ENCODE results near the gene COBLL1.
"Not testable (repeated sequence)": the region's sequence is repeated elsewhere in the genome, so short reads cannot be mapped to it uniquely, and the experiment has no call there.

COBLL1 gene

DNA sequence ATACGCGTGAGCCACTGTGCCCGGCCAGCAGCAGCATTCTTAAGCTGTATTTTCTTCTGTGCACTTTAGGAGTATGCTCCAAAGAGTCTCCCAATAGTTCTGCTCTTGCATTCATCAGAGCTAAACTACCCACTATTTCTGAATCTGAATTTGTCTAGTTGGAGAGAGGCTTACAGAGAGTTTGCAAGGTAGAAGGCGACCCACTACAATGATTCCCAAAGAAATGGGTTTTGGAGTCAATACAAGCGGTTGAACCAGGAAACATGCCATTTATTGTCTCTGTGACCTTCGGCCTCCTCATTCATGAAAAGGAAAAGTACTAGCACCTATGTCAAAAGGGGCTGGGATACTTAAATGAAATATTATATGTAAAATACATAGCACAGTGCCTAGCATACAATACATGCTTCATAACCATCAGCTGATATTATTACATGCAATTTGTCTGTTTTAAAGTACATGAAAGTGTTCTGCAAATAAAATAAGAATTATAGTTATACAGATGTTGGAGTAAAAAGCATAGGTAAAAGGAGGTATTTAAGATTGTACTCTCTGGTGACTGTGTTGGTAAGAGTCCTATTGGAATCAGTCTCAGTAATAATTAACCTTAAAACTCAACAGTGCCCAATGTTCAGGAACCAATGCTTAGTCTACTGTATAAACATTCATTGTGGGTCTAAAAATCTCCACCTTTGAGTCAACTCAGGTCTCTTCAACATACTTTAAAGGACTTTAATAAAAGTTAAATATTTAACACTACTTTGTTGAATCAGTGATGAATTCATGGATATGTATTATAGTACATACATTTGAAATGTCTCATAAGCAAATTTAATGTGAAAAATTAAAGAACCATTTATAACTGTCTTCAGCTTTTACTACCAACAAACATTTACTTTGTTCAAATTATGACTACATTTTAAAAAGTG lies 130.5 kb downstream of the COBLL1 start:
- no peak for DNase-seq

DNA sequence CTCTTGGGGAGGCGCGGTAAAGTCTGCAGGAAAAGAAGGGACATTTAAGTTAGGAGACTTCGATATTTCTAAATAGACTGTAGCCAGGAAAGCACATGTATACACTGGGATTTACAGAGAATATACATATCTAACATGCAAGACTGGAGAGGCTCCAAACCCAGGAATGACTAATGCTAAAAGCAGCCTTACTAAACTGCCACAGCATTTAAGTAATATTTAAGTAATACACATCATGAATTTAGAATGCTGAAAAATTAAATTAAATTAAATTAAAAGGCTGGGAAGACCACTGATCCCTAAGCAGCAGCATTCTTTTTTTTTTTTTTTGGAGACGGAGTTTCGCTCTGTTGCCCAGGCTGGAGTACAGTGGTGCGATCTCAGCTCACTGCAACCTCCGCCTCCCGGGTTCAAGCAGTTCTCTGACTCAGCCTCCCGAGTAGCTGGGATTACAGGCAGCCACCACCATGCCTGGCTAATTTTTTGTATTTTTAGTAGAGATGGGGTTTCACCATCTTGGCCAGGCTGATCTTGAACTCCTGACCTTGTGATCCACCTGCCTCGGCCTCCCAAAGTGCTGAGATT lies 131.3 kb downstream of the COBLL1 start:
- not testable (repeated sequence) for DNase-seq

DNA sequence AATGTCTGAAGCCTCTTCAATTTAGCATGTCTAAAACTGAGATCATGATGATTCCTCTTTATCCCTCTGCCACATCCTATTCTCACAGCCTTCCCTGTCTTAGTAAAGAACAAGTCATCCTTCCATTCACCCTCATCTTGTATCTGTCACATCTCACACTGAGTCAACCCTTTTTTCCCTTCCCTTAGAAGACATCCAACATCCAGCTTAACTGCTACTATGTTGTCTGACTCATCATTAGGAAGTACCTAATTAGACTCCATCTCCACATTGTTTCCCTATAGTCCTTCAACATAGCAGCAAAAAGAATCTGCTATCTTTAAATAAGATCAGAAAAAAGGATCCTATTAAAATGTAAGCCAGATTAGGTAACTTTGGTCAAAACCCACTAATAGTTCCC lies 135.1 kb downstream of the COBLL1 start:
- DNase-seq: no peak

DNA sequence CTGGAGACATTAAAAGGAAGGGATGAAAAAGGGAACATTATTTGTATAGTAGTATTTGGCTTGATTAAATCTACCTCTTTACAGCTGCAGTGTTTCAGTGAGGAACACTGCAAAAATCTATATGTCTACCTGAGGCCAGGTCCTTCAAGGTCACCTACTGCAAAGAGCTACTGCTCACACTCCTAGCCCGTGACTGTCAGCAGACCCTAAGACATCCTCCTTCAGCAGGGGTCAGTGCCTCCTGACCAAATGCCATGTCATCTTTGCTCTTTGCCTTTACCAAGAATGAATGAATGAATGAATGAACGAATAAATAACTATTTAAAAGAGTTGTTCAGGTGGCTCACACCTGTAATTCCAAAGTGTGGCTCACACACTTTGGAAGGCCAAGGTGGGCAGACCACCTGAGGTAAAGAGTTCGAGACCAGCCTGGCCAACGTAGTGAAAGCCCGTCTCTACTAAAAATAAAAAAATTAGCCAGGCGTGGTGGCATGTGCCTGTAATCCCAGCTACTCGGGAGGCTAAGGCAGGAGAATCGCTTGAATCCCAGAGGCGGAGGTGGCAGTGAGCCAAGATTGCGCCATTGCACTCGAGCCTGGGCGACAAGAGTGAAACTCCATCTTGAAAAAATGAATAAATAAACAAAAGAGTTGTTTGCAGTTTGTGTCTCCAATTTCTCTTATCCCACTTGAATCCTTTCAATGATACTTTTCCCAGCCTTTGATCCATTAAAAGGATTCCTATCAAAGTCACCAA lies 136.0 kb downstream of the COBLL1 start:
- DNase-seq: no peak

DNA sequence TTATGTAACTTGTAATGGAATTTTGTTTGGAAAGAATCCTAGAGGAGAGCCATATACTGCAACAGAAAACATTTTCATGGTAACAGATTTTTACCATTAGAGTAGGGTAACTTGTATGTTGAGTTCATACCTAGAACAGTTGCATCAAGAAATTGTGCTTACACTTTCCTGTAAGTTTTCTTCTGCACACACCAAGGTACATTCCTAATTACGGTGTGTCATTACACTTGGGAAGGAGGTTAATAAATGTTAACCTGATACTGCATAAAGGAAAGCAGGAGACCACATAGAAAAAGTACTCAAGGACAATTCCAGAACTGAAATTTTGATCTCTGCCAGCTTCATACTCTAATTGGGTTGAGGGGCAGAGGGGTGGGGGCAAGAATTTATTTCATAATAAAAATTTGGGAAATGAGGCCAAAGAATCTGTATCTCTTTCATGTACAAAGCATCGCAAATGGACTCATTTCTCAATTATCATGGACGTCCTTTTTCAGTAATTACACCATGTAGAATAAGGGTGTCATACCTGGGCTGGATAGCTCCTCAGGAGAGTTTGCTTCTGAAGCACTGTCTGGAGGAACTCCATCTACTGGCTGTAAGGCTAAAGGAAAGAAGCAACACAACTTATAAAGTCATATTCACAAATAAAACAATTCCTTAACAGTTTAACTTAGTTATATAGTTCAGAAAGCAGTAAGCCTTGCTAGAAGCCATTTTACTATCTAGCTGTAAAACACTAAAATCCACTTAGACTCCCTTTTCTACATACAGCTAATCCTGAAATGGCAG lies 137.5 kb downstream of the COBLL1 start:
- no peak for DNase-seq

DNA sequence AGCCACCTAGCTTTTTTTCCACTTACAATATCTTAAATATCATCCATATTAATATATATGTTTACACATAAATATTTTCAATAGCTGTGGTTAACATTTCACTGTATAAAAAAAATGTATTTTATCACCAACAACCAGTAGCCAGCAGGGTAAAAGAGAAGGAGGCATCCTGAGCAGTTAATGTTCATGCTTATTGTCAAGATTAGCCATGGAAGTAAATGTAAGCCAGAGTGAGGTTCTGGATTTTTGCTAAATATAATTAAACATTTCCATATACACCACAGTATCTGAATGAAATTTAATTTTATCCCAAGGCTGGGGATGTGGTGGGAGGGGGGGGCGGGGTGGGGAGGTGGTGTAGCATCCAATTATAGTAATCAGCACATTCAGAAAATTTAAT lies 140.1 kb downstream of the COBLL1 start:
- DNase-seq: no peak

DNA sequence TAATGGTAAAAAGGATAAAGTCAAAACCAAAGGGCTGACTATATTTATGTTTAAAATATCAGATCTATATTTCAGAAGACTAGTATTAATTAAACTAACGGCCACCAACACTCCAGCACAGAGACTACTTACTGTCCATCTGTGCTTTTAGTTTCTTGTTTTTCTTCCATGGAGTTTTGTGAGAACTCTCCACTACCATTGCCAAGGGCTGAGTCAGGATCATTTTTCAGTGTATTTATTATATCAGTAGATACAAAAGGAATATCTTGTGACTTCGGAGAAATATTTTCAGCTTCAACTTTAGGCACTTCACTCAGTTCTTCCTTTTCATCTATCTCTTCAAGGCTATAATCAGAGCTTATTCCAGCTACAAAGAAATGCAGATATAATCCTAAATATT lies 141.2 kb downstream of the COBLL1 start:
- DNase-seq: no peak

DNA sequence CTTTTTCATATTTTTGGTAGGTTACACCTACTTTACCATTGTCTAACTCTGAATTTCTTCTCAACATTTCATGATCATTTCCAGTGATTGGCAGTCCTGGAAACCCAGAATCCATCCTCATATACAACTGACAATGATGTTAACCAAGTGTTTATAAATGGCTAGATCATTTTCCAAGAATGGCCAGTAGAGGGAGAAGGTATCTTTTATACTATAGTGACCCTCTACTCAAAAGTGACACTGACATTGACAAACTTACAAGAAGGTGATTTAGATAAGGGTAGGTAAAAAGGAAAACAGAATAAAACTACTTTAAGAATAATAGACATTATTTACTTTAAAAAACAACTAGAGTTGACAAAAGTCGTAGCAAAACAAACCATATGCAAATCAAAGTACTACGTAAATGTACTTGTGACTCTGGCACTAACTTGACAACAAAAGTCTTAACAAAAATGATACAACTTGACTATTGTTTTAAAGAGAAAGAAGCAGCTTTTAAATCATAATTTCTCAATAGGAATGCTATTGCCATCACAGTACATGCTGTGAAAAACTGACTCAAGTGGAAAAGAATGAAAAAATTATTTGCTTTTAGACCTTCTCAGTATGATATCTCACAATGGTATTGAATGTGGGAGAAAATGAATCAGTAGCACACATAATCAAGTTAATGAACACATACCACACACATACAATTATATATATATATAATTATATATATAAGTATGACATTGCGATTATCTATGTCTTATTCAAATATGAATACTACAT lies 143.7 kb downstream of the COBLL1 start:
- no peak for DNase-seq

DNA sequence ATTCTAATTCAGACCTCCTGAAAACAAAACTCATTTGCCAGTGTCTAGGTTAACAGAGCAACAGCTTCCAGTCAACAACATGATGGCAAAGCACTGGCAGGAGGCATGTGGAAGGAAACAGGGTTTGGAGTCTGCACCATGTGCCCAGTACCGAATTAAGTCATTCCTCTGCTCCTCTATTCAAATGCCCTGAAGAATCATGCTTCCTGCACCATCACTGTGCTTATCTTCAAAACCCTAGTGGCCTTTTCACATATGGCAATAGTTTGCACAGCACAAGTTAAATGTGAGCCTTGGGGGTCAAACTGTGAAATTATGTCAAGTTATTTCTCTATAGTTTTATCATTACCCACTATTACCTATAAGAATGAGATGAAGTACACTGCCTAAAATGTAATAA lies 145.0 kb downstream of the COBLL1 start:
- no peak for DNase-seq

DNA sequence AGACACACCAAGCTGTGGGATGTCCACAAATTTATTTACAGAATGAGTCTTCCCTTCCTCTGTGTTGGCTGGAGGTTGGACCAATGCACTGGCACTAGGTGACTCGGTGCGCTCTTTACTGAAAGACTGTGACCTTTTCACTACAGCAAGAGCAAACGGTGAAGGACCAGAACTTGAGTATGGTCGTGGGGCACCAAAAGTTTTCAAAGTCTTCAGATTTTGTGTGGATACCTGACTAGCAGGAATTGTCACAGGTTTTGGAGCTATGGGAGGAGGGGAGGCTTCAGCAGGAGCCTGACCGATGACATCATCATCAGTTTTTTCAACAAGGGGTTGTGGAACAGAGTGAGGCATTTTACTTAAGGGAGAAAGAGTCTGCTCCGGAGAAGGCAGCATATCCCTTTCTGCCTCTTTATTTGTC lies 147.3 kb downstream of the COBLL1 start:
- DNase-seq: no peak

DNA sequence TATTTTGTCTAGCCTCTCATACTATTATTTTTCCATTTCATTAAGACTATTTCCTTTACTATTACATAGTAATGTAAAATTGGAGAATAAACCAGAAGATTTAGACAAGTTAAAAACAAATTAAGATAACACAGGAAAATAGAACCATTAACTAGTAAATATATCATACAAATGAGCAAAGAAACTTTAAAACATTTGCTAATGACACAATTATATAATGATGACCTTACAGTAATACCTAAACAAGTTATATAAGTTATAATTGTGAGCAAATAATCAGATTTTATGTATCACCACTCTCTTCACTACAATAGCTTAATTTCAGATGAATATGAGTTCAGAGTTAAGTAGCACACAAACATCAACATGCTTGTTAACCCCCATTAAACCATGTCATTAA lies 147.8 kb downstream of the COBLL1 start:
- DNase-seq: no peak

DNA sequence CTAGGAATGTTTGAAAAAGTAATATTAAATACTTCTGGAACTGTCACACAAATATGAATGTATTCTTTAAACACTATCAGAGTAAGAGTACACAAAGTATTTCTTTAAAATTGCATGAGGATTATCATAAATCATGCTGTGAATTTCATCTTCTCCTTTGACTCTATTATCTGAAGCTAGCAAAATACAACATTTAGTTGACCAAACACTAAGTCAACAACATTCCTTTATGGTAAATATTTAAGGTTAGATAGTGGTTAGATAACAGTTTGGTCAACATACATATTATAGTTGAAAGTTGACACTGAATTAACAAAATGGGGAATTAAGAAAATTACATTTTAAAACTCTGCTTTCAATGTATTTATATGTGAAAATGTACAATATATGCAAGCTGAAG lies 148.2 kb downstream of the COBLL1 start:
- no peak for DNase-seq

DNA sequence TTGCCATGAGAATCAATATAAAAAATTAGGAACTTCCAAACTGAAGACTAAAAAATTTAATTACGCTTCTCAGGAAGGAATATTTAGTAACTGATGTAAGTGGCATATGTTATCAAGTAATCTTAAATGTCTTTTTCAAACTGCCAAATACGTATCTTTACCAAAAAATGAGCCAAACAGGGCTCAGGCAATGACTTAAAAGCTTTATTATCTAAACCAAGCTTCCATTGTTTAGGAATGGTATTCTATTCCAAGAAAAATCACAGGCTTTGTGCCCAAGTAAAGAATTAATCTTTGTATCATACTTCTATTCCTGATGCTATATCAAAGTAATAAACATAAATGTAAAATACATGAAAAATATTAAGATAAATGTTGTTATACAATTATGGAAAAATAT lies 148.7 kb downstream of the COBLL1 start:
- DNase-seq: no peak

DNA sequence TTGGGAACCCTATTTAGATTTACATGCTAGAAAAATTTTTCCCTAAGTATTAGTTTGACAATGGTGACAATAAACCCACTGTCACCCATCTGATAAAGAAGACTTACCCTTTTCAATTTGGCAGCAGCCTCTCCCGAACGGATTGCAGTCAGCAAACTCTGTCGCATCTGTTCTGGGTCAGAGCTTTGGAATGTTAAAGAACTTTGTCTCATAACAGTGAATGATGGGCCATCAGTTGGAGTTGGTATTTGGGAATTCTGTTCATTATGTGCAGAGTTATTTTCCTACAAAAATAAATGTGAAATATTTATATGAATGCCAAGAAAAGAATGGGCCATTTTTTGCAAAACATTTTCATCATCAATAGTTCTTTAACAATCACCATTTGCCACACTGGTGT lies 149.5 kb downstream of the COBLL1 start:
- DNase-seq: no peak

DNA sequence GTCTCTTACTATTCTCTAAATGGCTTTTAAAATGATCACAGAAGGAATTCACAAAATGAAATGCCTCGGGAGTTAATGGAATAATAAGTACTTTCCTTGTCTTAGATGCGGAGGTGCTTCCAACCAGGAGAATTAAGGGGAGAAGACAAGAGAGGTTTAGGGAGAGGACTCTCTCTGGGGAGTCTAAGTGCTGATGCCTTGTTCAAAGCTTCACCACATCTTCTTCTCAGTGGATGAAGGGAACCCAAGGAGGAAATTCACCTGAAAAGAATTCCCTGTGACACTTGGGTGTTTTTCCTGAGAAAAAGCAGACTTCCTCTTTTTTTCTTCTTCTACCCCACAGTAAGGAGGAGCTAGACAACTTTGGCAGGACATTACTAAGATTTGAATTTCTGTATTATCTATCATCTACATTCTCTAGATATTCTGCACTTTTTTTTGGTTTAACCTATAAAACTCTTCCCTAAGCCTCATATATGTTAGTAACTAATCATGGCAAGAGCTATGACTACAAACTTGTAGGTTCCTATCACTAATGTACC lies 150.2 kb downstream of the COBLL1 start:
- no peak for DNase-seq

DNA sequence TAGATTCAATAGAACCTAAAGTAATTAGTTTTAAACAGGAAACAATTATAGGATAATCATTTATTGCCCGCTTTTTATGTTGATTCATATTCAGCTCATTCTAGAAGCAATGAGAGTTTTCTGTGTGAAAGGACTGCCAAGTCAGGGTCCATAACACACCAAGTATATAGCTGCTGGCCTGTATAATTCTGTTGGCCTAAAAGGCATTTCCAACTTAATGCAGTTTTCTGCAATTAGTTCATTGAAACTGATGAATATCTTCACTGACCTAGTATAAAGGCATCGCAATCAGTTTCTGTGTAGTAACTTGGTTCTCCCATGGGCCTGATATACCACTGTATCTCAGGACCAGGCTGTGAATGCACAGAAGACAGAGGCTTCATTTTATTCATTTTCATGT lies 151.3 kb downstream of the COBLL1 start:
- DNase-seq: no peak

DNA sequence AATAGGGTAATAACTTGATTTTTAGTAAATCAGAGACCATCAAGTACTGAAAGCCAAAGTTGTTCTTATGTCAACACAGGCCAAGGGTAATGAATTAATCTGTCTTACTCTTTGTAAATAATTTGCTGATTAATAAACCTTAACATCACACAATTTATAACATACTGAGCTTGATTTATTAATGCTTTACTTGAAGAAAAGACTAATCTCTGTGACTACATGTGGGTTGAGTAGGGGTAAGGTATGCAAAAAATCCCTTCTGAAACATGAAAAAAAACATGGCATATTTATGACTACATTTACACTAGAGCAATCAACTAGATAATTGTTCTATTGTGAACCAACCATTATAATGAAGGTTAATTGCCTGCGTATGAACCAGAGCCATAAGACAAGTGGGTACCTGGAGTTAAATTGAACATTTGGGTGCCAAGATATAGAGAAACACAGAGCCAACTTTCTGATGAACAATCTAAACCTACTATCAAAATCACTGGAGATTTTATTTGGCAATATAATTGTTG lies 152.7 kb downstream of the COBLL1 start:
- no peak for DNase-seq

DNA sequence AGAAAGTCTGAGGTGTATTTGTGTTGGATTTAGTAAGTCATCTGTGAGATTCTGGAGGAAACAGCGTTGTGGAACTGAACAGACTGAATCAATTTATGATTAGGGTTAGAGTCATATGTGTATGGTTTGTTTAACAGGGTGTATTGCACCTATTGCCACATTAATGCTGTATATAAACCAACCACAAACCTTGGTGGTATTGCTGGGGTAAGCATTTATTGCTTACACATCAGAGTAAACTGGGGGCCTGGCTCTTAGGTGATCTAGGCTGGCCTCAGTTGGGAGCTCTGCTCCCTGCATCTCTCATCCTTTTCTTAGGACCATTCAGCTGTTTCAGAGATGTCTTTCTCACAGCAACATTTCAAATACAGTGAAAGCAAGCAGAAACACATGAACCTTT lies 160.6 kb downstream of the COBLL1 start:
- no peak for DNase-seq

DNA sequence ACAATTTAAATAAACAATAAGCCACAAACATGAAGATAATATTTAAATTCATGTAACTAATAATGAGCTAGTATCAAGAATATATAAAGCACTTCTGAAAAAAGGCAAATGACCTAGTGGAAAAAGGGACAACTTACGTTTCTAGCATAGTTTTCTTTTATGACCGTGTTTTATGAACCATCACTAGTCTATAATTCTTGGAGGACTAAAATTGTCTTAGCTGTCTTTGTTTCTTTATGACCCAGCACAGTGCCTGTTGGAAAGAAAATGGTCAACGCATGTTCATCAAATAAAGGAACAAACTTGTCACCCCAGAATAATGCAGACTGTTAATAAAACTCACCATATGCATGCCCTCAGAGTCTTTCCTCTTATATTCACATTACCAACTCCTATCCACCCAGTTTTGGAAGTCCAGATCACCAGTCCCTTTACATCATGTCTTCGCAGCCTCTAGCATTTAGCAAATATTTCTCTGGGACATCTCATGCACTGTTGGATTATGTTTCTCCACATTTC lies 162.9 kb downstream of the COBLL1 start:
- DNase-seq: no peak

DNA sequence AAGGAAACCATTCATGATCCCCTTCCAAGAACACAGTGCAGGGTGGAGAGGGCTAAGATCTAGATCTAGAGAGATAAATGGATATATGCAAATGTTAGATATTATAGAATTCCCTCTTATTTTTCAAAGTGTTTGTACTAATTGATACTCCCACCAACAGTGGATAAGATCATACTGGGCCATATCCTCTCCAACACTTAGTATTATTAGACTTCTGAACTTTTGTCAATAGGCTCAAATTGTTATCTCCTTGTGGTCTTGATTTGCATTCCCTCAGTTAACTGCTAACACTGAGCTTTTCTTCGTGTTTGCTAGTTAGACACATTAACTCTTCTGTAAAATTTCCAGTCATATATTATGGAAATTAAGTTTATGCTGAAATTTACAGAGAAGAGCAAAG lies 163.9 kb downstream of the COBLL1 start:
- no peak for DNase-seq

DNA sequence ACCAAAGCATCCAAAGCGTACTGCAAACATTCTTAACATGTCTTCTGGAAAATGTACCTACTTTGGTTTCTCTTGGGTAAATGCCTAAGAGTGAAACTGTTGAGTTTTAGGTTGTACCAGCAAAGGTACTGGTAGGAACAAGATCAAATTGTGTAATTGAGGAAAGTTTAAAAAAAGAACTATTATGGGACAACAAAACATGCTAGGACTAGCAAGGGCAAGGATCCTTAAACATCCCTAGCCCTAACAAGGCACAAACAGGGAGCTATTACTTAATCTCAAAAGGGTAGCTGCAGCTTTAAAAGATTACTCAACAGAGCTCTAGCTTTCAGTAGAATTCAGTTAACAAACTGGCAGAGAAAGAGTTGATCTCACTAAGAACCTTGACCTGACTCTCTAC lies 164.4 kb downstream of the COBLL1 start:
- no peak for DNase-seq
